WTC11 (cell line): ENCODE data around the gene ZNF185. TPM values are rescaled to one million over a fixed set of nuclear protein-coding genes. Genes with fewer than 3 reads are reported as not detected.

Experiments
- ATAC-seq: fragments of 200-7000 bp; cut with Tn5 transposase; 2 replicates; pipeline ENCODE4 v1.10.0; 2021; ENCODE audit warnings: mild to moderate bottlenecking, moderate library complexity
- CTCF ChIA-PET: fragments of 300-600 bp; sonication (Branson Sonifier 250); formaldehyde crosslinking; loops from one replicate; lab custom pipeline; 2021; ENCODE audit warnings: antibody characterized with exemption; lab: Charles Lee
- POLR2A ChIA-PET: fragments of 350-600 bp; sonication (Branson Sonifier 250); formaldehyde crosslinking; loops from one replicate; lab custom pipeline; 2021; ENCODE audit warnings: antibody characterized with exemption; lab: Charles Lee
- DNase-seq: peaks from one replicate; pipeline ENCODE4 v3.0.0; 2021; ENCODE audit warnings: low spot score
- H3K27ac Mint-ChIP-seq: 2 replicates; pipeline ENCODE4 v1.8.0; 2021; ENCODE audit warnings: mixed read lengths
- H3K27me3 Mint-ChIP-seq: 2 replicates; pipeline ENCODE4 v1.8.0; 2021; ENCODE audit warnings: low read depth, mild to moderate bottlenecking, moderate library complexity, mixed read lengths
- H3K36me3 Mint-ChIP-seq: 2 replicates; pipeline ENCODE4 v1.8.0; 2021; ENCODE audit warnings: mixed read lengths
- H3K4me1 Mint-ChIP-seq: 2 replicates; pipeline ENCODE4 v1.8.0; 2022; ENCODE audit warnings: mixed read lengths
- H3K4me3 Mint-ChIP-seq: 2 replicates; pipeline ENCODE4 v1.8.0; 2021; ENCODE audit warnings: mild to moderate bottlenecking, moderate library complexity, mixed read lengths
- H3K9me3 Mint-ChIP-seq: 2 replicates; pipeline ENCODE4 v1.8.0; 2021; ENCODE audit warnings: mixed read lengths
- STAT6 ChIP-seq: sonication (generic); formaldehyde crosslinking; conservative IDR thresholded peaks from 2 replicates; pipeline ENCODE4 v1.8.1; 2023; ENCODE audit warnings: mild to moderate bottlenecking, low read depth, missing genetic modification reagents, moderate library complexity
- USF1 ChIP-seq: sonication (generic); formaldehyde crosslinking; IDR thresholded peaks from 2 replicates; pipeline ENCODE4 v1.8.0; 2022; ENCODE audit warnings: mild to moderate bottlenecking, missing genetic modification reagents
- total RNA-seq: library from RNA; stranded (reverse); gene quantifications from 3 replicates; pipeline ENCODE4 v1.2.3, GENCODE V29; 2021

ZNF185 gene
- total RNA-seq, 1 experiment from 2014 or later, result 8.2 TPM

DNA sequence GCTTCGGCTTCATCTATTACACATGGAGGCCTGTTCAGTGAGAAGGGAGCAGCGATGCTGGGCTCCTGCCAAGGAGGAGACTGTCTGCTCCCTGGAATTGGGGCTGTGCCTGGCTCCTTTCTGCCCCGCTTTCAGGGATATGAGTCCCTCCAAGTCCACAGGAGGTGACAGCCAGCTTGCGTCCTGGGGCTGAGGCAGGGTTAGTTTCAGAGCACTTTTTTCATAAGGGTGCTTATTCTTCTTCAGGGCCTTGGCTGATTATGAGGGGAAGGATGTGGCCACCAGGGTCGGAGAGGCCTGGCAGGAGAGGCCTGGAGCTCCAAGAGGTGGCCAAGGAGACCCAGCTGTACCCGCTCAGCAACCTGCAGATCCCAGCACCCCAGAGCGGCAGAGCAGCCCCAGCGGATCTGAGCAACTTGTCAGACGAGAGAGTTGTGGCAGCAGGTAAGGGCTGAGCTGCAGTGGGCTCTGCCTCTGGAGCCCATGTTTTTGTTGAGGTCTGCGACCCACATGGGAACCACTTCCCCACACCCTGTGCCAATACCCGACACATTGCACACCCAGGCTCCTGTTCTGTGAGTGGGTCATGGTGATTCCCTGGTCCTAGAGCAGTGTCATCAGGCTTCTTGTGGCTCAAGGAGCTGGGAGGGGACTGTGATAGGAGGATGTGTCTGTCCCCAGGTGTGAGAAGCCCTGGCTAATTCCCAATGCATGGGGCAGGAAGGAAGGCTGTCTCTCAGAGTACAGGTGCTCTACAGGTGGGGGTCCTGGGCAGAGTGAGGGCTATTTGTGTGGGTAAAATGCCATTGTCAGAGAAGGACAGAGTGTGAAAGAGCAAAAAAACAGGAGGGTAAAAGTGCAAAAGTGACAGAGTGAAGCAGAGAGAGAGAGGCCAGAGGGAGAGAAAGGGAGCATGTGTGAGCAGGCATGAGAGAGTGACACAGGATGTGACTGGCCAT is 47.4 kb downstream of the ZNF185 start:
- CTCF ChIA-PET, result no interaction called here
- no peak for DNase-seq
- TF ChIP-seq USF1 (CRISPR knock-in tag), result no peak
- Mint-ChIP-seq H3K27me3 (peaks cover 6% of the 10 kb centered on the region), H3K27ac (no peak overlapping the region), H3K36me3 (no peaks in the 10 kb centered on the region), H3K9me3 (no peaks in the 10 kb centered on the region), H3K4me1 (peaks cover 2% of the 10 kb centered on the region), H3K4me3 (no peak overlapping the region)
- POLR2A ChIA-PET, result no interaction called here
- ATAC-seq, result no peak

GRCh38 chrX:152946681-152947080 is 48.8 kb downstream of the ZNF185 start:
- H3K27me3 Mint-ChIP-seq, result peaks cover 6% of the 10 kb centered on the region
- POLR2A ChIA-PET, result no interaction called here
- H3K27ac Mint-ChIP-seq, result no peak overlapping the region
- DNase-seq (no peak), ATAC-seq (no peak)
- H3K9me3 Mint-ChIP-seq, result no peaks in the 10 kb centered on the region
- H3K36me3 Mint-ChIP-seq, result no peaks in the 10 kb centered on the region
- no peak for TF ChIP-seq STAT6
- no peak overlapping the region for H3K4me3 Mint-ChIP-seq
- no peaks in the 10 kb centered on the region for H3K4me1 Mint-ChIP-seq
- CTCF ChIA-PET, result no interaction called here

Other genes with a start within 250 kb of the ZNF185 start
- gene MAGEA3, start 199.3 kb upstream of the ZNF185 start, total RNA-seq, result 0.80 to 1.8 TPM (median 1.1 TPM) in 3 replicates
- not detected in 3 replicates for gene CSAG2, start 188.8 kb upstream of the ZNF185 start, total RNA-seq
- gene MAGEA2B, start 183.4 kb upstream of the ZNF185 start, total RNA-seq, result 12.3 to 13.8 TPM (median 13.7 TPM) in 3 replicates
- gene CSAG1, start 164.3 kb upstream of the ZNF185 start, total RNA-seq, result 0.33 to 1.8 TPM (median 1.5 TPM) in 3 replicates
- 0.57 to 1.3 TPM (median 1.2 TPM) in 3 replicates for gene MAGEA12, start 164.3 kb upstream of the ZNF185 start, total RNA-seq
- 6.7 to 14.0 TPM (median 9.2 TPM) in 3 replicates for gene MAGEA2, start 144.2 kb upstream of the ZNF185 start, total RNA-seq
- 13.0 to 14.1 TPM (median 13.2 TPM) in 3 replicates for gene CSAG3, start 138.8 kb upstream of the ZNF185 start, total RNA-seq
- gene MAGEA6, start 128.4 kb upstream of the ZNF185 start, total RNA-seq, result 0.30 to 1.0 TPM (median 0.60 TPM) in 3 replicates
- 20.4 to 21.7 TPM (median 20.5 TPM) in 3 replicates for gene CETN2, start 67.3 kb upstream of the ZNF185 start, total RNA-seq
- gene NSDHL, start 67.0 kb upstream of the ZNF185 start, total RNA-seq, result 22.5 to 26.1 TPM (median 25.9 TPM) in 3 replicates
- 0.13 to 0.27 TPM (median 0.25 TPM) in 3 replicates for gene PNMA5, start 96.0 kb downstream of the ZNF185 start, total RNA-seq
- gene PNMA3, start 158.4 kb downstream of the ZNF185 start, total RNA-seq, result 3.7 to 6.5 TPM (median 5.8 TPM) in 3 replicates
- gene PNMA6A, start 174.4 kb downstream of the ZNF185 start, total RNA-seq, result 4.4 to 5.1 TPM (median 4.5 TPM) in 3 replicates